ENCODE data around the gene CLASRP.
"Not testable (repeated sequence)": the region's sequence is repeated elsewhere in the genome, so short reads cannot be mapped to it uniquely, and the experiment has no call there.

The CLASRP gene

DNA sequence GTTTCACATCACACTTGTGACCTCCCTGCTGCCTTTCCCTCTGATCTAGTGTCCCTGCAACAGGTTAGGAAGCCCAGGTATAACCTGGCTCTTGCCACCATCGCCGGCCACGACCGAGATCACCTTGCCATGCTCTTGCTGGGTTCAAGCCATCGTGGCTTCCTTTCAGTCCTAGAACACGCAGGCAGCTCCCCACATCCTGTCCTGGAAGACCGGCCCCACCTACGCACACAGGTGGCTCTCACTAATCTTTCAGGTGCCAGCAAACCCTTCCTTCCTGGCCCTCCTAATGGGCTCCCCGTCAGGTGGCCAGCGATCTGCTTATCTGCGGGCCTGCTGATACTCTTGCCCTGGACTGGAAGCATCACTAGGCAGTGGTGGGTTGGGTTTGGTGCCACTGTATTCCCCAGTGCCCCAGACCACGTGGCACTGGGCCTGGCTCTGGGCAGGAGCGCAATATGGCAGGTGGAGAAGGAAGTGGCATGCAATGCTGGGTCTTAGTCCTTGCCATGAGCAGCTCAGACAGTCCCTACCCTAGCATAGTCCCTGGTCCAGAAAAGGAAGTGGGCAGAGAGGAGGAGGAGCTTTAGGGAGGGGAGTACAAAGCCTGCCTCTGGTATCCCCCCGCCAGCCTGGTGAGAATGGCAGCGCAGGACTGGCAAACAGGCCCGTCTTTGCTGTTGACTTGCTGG is 66.0 kb downstream of the CLASRP start:
- no peak for DNase-seq

DNA sequence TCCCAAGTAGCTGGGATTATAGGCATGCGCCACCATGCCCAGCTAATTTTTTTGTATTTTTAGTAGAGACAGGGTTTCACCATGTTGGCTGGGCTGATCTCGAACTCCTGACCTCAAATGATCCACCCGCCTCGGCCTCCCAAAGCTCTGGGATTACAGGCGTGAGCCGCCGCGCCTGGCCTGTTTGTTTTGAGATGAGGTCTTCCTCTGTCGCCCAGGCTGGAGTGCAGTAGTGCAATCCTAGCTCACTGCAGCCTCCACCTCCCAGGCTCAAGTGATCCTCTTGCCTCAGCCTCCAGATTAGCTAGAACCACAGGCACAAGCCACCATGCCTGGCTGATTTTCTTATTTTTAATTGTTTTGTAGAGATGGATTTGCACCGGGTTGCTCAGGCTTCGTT is 67.5 kb downstream of the CLASRP start:
- not testable (repeated sequence) for DNase-seq

- no peak for DNase-seq
Measured at GRCh38 chr19:45107621-45108150, 68.8 kb downstream of the CLASRP start.

GRCh38 chr19:45110851-45111266 is 72.0 kb downstream of the CLASRP start:
- DNase-seq: no peak

DNA sequence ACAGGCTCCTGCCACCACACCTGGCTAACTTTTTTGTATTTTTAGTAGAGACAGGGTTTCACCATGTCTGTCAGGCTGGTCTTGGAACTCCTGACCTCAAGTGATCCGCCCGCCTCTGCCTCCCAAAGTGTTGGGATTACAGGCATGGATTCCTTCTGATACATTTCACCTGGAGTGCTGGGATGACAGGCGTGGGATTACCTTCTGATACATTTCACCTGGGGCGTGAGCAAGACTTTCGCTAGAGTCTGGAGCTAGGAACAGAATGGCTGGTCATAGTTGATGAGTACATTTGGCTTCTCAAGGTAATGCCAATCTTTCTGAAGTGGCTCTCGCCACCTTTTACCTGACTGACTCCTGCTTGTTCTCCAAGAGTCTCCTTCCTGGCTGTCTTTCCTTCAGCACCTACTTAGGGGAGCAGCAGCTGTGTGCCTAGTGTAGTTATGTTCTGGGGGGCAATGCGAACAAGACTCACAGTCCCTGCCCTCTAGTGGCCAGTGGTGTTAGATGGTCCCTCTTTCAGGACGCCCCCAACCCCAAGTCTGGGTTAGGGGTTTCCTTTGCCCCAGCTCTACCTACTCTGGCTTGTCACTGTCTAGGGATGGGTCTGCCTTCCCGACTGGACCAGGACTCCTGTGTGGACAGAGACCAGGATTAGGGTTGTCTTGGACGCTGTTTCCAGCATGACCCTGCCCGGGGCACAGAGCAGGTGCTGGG is 73.4 kb downstream of the CLASRP start:
- DNase-seq: no peak

GRCh38 chr19:45113628-45114027 is 74.8 kb downstream of the CLASRP start:
- DNase-seq: peak; percentile 98

GRCh38 chr19:45114116-45114515 is 75.3 kb downstream of the CLASRP start:
- DNase-seq: peak; percentile 82

GRCh38 chr19:45115809-45116615 is 77.2 kb downstream of the CLASRP start:
- DNase-seq: no peak

- DNase-seq: peak; percentile 14
Measured at GRCh38 chr19:45117167-45117594, 78.3 kb downstream of the CLASRP start.

- DNase-seq: peak; percentile 25
Measured at GRCh38 chr19:45117671-45118070, 78.8 kb downstream of the CLASRP start.

GRCh38 chr19:45118106-45118505 is 79.3 kb downstream of the CLASRP start:
- DNase-seq: no peak

GRCh38 chr19:45118591-45119355 is 79.9 kb downstream of the CLASRP start:
- DNase-seq: peak; percentile 83

DNA sequence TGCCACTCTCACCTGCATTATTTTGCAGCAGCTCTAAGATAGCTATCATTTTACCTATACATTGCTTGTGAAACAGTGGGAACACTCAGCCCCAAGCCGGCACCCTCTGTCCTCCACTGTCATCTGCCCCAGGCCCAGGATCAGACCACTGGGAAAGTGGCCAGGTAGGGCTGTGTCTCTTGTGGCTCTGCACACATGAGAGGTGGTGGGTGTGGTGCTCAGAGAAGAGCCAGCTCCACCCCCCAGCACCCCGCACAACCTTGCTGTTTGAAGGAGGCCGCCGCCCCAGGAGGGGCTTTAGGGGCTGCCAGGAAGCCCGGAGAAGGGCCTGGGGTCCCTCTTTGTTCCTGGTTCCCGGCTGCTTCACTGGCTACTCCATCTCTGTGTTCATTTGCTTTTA is 80.7 kb downstream of the CLASRP start:
- no peak for DNase-seq
